HG02885 (cell line): ENCODE measurements around the gene GALP.
A peak's percentile ranks its signal among the peaks of the same experiment; 100 is the strongest.
"Not testable (repeated sequence)": the region's sequence is repeated elsewhere in the genome, so short reads cannot be mapped to it uniquely, and the experiment has no call there.

Experiments used
- ATAC-seq: cut with Tn5 transposase; IDR thresholded peaks from one replicate; pipeline ENCODE4 v1.9.1; 2021; ENCODE audit warnings: mild to moderate bottlenecking; ENCODE audit not compliant: unreplicated experiment, poor library complexity

Gene GALP

GRCh38 chr19:56175861-56176307, at the start of gene GALP:
Gene GALP, plus strand, starts transcription at chr19:56176008. Its CDS starts 1,101 bp downstream, at chr19:56177109.
- ATAC-seq, result not testable (repeated sequence)

GRCh38 chr19:56126983-56127780, 48.6 kb upstream of the GALP start:
- ATAC-seq, result no peak

DNA sequence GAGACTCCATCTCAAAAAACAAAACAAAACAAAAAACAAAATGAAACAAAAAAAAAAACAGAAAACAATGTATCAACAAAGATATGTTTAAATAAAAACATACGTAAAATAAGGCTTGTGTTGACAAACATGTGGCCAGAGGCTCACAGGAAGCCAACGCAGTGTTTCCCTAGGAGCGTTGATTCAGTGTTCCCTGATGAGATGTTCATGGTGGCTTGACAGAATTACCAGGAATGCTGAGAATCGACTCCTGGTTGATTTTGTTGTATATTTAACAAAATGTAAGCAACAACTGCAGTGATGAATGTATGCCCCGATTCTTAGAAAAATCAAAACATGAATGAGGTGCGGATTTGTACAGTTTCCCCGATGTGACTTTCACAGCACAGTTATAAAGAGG, 45.8 kb upstream of the GALP start:
- no peak for ATAC-seq

GRCh38 chr19:56131651-56132050, 44.2 kb upstream of the GALP start:
- no peak for ATAC-seq

- ATAC-seq, result no peak
Observed at GRCh38 chr19:56132316-56132822, 43.4 kb upstream of the GALP start.

- ATAC-seq, result no peak
Observed at GRCh38 chr19:56133858-56134653, 41.8 kb upstream of the GALP start.

- ATAC-seq, result no peak
Observed at GRCh38 chr19:56134654-56134921, 41.2 kb upstream of the GALP start.

- ATAC-seq, result no peak
Observed at GRCh38 chr19:56136362-56136761, 39.4 kb upstream of the GALP start.

DNA sequence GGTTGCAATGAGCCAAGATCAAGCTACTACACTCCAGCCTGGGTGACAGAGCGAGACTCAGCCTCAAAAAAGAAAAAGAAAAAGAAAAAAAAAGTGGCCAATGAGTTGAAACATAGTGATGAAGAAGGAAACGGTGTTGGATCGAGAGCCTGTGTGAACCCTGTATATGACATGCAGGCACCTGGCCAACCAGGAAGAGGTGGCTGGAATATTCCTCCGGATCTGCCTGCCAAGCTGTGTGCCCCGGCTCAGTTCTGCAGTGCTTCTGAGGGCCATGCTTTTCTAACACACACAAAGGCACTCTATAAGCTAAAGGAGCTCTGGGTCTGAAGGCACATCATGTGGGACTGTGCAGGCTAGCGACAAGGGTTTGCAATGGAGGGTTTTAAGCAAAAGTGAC, 38.4 kb upstream of the GALP start:
- ATAC-seq, result no peak

- no peak for ATAC-seq
Observed at GRCh38 chr19:56138069-56138468, 37.7 kb upstream of the GALP start.

DNA sequence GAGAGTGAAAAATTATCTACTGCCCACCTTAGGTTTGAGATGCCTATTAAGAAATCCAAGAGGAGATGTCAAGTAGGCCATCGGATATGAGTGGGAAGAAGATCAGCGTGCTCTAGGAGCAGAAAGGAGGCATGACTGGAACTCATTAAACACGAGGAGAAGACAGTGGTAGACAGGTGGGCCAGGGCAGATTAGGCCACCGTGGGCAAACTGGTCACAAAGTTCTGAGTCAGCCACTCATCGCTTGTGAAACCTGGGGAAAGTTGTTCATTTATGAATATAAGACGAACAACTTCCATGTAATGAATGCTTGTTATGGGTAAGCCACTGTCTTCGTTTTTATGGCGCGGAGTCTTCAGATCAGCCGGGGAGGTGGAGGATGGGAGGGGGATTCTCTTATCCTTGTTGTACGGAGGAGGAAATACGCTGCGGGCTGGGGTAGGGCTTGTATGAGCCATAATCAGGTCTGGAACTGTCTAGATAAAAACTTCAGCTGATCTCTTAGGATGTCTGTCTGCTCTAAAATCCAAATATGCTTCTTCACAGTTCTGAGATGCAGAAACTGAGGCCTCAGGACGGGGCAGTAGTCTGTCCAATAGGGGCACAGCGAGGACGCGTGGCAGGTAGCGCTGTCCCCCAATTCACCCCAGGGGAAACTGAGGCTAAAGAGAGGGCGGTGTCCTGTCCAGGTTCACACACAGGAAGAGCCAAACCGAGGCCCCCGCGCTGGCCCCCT, 35.8 kb upstream of the GALP start:
- ATAC-seq, result no peak

- peak; percentile 93 for ATAC-seq
Observed at GRCh38 chr19:56140583-56141416, 35.0 kb upstream of the GALP start, which contains the start of gene ZNF444. Gene ZNF444, plus strand, starts transcription at chr19:56141287. Its CDS starts 5,625 bp downstream, at chr19:56146912.

DNA sequence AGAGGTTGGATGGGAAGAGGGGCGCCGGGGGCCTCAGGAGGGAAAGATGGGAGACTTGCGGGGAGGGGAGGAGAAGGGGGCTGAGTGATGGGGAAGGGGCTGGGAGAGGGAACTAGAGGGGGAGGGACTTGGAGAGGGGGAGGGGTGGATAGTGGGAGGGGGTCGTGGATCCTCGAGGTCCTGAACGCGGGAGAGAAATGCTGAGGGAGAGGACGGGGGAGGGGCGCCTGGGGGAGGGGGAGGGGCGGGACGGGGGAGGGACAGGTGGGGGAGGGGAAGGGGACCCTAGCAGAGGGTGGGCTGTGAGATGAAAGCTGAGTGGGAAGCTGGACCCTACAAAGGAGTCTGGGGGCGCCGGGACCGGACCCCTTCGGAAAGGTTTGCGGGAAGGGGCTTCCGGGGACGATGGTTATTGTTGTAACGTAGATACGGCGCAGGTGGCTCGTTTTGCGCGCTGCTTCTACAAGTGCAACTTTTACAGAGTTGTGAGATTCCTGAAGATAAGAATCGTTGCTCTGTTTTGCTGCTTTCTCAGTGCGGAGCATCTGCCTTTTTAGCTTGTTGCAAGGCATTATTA, 34.3 kb upstream of the GALP start:
- no peak for ATAC-seq

GRCh38 chr19:56142087-56142787, 33.6 kb upstream of the GALP start:
- no peak for ATAC-seq

GRCh38 chr19:56142897-56143434, 32.8 kb upstream of the GALP start:
- no peak for ATAC-seq

DNA sequence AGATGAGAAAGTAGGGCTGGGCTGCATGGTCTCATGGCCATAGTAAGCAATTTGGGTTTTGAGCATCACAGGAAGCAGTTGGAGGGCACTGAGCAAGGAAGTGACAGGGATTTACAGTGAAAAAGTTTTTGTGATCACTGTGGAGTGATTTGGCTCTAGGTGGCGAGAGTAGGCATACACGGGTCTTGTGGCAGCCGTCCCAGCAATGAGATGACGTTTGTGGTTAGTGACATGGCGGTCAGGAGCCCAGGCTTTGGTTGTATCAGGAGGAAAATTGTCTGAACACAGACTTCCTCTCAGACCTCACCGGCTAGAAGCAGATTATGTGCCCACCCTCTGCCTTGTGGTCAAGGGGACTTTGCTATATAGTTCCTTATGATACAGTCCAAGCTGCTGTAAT, 31.4 kb upstream of the GALP start:
- ATAC-seq, result no peak

GRCh38 chr19:56144831-56145230, 31.0 kb upstream of the GALP start:
- ATAC-seq, result no peak

- ATAC-seq, result no peak
Observed at GRCh38 chr19:56145698-56146097, 30.1 kb upstream of the GALP start.

GRCh38 chr19:56146904-56147303, 28.9 kb upstream of the GALP start:
- ATAC-seq, result no peak
